ENCODE results near the gene NOTCH4. TPM values are rescaled to one million over a fixed set of nuclear protein-coding genes. Genes with fewer than 3 reads are reported as not detected.
"Not testable (repeated sequence)": the region's sequence is repeated elsewhere in the genome, so short reads cannot be mapped to it uniquely, and the experiment has no call there.

NOTCH4 gene
- total RNA-seq, 4 donors from 2014 or later = 2.6 to 24.3 (median 9.6) TPM

GRCh38 chr6:32212076-32212760 is 11.6 kb downstream of the NOTCH4 start:
- in situ Hi-C loops (cut with MboI; ENCODE audit: low pct_ligation_motif_present in 1 of 4, low pct_unique_long_range_greater_than_20kb in 1 of 4, low sequenced_read_pairs in 3 of 4) (no loop called here), intact Hi-C loops (cut with DNase I; ENCODE audit: low total_unique reads) (no loop called here)
- TF ChIP-seq EP300 (IDR thresholded peaks at IDR 0.05; ENCODE audit: low read depth) (no peak), POLR2A (IDR thresholded peaks at IDR 0.05) (no peak), POLR2AphosphoS5 (IDR thresholded peaks at IDR 0.05) (no peak), CTCF (IDR thresholded peaks at IDR 0.05) (no peak)
- Histone ChIP-seq H3K9me3 (no peaks in the 10 kb centered on the region), H3K27me3 (no peaks in the 10 kb centered on the region), H3K4me3 (no peak overlapping the region), H3K4me1 (no peaks in the 10 kb centered on the region), H3K36me3 (no peaks in the 10 kb centered on the region), H3K27ac (no peak overlapping the region)
- no peak for DNase-seq
- WGBS, 2 donors (ENCODE audit: low coverage in 1 of 2) = 80% methylated on average over 12 of the region's 12 CpGs; no CpG with 5 or more reads in 1 of the 2 donors

- WGBS, 2 donors (ENCODE audit: low coverage in 1 of 2) = 72 to 86% methylated on average over 2 to 4 of the region's 4 CpGs
- H3K4me1 ChIP-seq; intact Hi-C loops (cut with DNase I; ENCODE audit: low total_unique reads); H3K36me3 ChIP-seq; H3K9me3 ChIP-seq; H3K4me3 ChIP-seq; H3K27ac ChIP-seq; H3K27me3 ChIP-seq; in situ Hi-C loops (cut with MboI; ENCODE audit: low pct_ligation_motif_present in 1 of 4, low pct_unique_long_range_greater_than_20kb in 1 of 4, low sequenced_read_pairs in 3 of 4); DNase-seq: not testable (repeated sequence)
Measured at GRCh38 chr6:32211432-32211831, 12.4 kb downstream of the NOTCH4 start.

GRCh38 chr6:32210191-32210601 is 13.7 kb downstream of the NOTCH4 start:
- Histone ChIP-seq H3K4me3 (no peak overlapping the region), H3K9me3 (no peaks in the 10 kb centered on the region), H3K27ac (no peak overlapping the region), H3K27me3 (no peaks in the 10 kb centered on the region), H3K4me1 (no peaks in the 10 kb centered on the region), H3K36me3 (no peaks in the 10 kb centered on the region)
- no peak for DNase-seq
- intact Hi-C loops (cut with DNase I; ENCODE audit: low total_unique reads) (no loop called here), in situ Hi-C loops (cut with MboI; ENCODE audit: low pct_ligation_motif_present in 1 of 4, low pct_unique_long_range_greater_than_20kb in 1 of 4, low sequenced_read_pairs in 3 of 4) (no loop called here)
- no peak for TF ChIP-seq EP300 (IDR thresholded peaks at IDR 0.05; ENCODE audit: low read depth)
- no peak for TF ChIP-seq CTCF (IDR thresholded peaks at IDR 0.05)
- no peak for TF ChIP-seq POLR2AphosphoS5 (IDR thresholded peaks at IDR 0.05)
- TF ChIP-seq POLR2A (IDR thresholded peaks at IDR 0.05) = no peak
- 87 to 88% methylated on average over 2 to 5 of the region's 5 CpGs for WGBS, 2 donors (ENCODE audit: low coverage in 1 of 2)

- no peak for DNase-seq
- Histone ChIP-seq H3K4me3 (no peak overlapping the region), H3K4me1 (no peaks in the 10 kb centered on the region), H3K27ac (no peak overlapping the region), H3K9me3 (no peaks in the 10 kb centered on the region), H3K36me3 (no peaks in the 10 kb centered on the region), H3K27me3 (no peaks in the 10 kb centered on the region)
- TF ChIP-seq CTCF (IDR thresholded peaks at IDR 0.05) (no peak), POLR2A (IDR thresholded peaks at IDR 0.05) (no peak), POLR2AphosphoS5 (IDR thresholded peaks at IDR 0.05) (no peak), EP300 (IDR thresholded peaks at IDR 0.05; ENCODE audit: low read depth) (no peak)
- WGBS, 2 donors (ENCODE audit: low coverage in 1 of 2) = 79 to 100% methylated on average over 1 of the region's 1 CpG
- in situ Hi-C loops (cut with MboI; ENCODE audit: low pct_ligation_motif_present in 1 of 4, low pct_unique_long_range_greater_than_20kb in 1 of 4, low sequenced_read_pairs in 3 of 4) (no loop called here), intact Hi-C loops (cut with DNase I; ENCODE audit: low total_unique reads) (no loop called here)
Measured at GRCh38 chr6:32208996-32209395, 14.9 kb downstream of the NOTCH4 start.

- Histone ChIP-seq H3K4me1 (no peaks in the 10 kb centered on the region), H3K9me3 (no peaks in the 10 kb centered on the region), H3K27ac (no peak overlapping the region), H3K36me3 (no peaks in the 10 kb centered on the region), H3K4me3 (no peak overlapping the region), H3K27me3 (no peaks in the 10 kb centered on the region)
- TF ChIP-seq POLR2A (IDR thresholded peaks at IDR 0.05) (no peak), POLR2AphosphoS5 (IDR thresholded peaks at IDR 0.05) (no peak), CTCF (IDR thresholded peaks at IDR 0.05) (no peak), EP300 (IDR thresholded peaks at IDR 0.05; ENCODE audit: low read depth) (no peak)
- DNase-seq = no peak
- 87 to 100% methylated on average over 1 to 3 of the region's 3 CpGs for WGBS, 2 donors (ENCODE audit: low coverage in 1 of 2)
- in situ Hi-C loops (cut with MboI; ENCODE audit: low pct_ligation_motif_present in 1 of 4, low pct_unique_long_range_greater_than_20kb in 1 of 4, low sequenced_read_pairs in 3 of 4) (no loop called here), intact Hi-C loops (cut with DNase I; ENCODE audit: low total_unique reads) (no loop called here)
Measured at GRCh38 chr6:32204268-32204715, 19.6 kb downstream of the NOTCH4 start.

All from transverse colon (tissue), 4 donors.